22Rv1 (cell line): ENCODE data around the gene TRAP1.

Experiments used
- ZFX ChIP-seq: fragments of 450-650 bp; IDR thresholded peaks from 2 replicates; pipeline ENCODE4 v1.6.1; 2017; ENCODE audit warnings: antibody characterized with exemption, borderline replicate concordance
- TF ChIP-seq, protein P1 (sequence below): fragments of 450-650 bp; IDR thresholded peaks from 2 replicates; pipeline ENCODE4 v1.5.1; 2017; ENCODE audit warnings: mild to moderate bottlenecking

DNA sequence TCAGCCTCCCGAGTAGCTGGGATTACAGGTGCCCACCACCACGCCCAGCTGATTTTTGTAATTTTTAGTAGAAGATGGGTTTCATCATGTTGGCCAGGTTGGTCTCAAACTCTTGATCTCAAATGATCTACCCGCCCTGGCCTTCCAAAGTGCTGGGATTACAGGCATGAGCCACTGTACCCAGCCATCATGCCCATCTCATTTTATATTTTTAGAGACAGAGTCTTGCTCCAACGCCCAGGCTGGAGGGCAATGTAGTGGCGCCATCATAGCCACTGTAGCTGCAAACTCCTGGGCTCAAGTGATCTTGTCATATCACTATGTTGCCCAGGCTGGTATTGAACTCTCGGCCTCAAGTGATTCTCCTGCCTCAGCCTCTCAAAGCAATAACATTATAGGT lies 43.2 kb upstream of the TRAP1 start:
- TF ChIP-seq, protein P1, sequence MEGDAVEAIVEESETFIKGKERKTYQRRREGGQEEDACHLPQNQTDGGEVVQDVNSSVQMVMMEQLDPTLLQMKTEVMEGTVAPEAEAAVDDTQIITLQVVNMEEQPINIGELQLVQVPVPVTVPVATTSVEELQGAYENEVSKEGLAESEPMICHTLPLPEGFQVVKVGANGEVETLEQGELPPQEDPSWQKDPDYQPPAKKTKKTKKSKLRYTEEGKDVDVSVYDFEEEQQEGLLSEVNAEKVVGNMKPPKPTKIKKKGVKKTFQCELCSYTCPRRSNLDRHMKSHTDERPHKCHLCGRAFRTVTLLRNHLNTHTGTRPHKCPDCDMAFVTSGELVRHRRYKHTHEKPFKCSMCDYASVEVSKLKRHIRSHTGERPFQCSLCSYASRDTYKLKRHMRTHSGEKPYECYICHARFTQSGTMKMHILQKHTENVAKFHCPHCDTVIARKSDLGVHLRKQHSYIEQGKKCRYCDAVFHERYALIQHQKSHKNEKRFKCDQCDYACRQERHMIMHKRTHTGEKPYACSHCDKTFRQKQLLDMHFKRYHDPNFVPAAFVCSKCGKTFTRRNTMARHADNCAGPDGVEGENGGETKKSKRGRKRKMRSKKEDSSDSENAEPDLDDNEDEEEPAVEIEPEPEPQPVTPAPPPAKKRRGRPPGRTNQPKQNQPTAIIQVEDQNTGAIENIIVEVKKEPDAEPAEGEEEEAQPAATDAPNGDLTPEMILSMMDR = no peak
- no peak for TF ChIP-seq ZFX
